Spinal cord (tissue), 10 donors: ENCODE results near the gene PLPPR4. TPM values are rescaled to one million over a fixed set of nuclear protein-coding genes. Genes with fewer than 3 reads are reported as not detected.

Experiments
- DNase-seq, 6 donors: peaks; one replicate each; pipeline versions ENCODE4 v3.0.0 to v3.0.0-alpha.2; 2013 to 2015; ENCODE audit warnings: low spot score in 6 of 6, low read depth in 4 of 6
- H3K27ac ChIP-seq: one replicate; pipeline ENCODE4 v1.5.1; 2013; ENCODE audit warnings: low read depth, low read length, control low read depth
- H3K27me3 ChIP-seq: one replicate; pipeline ENCODE4 v1.6.1; 2013; ENCODE audit warnings: low read length; ENCODE audit not compliant: control insufficient read depth, insufficient read depth
- H3K36me3 ChIP-seq: one replicate; pipeline ENCODE4 v1.6.1; 2013; ENCODE audit warnings: low read length; ENCODE audit not compliant: control insufficient read depth, insufficient read depth
- H3K4me1 ChIP-seq: one replicate; pipeline ENCODE4 v1.6.1; 2013; ENCODE audit warnings: low read length; ENCODE audit not compliant: control insufficient read depth, insufficient read depth
- H3K4me3 ChIP-seq: one replicate; pipeline ENCODE4 v1.5.1; 2013; ENCODE audit warnings: low read depth, low read length, control low read depth
- H3K9me3 ChIP-seq: one replicate; pipeline ENCODE4 v1.6.1; 2013; ENCODE audit warnings: low read length; ENCODE audit not compliant: control insufficient read depth, insufficient read depth
- WGBS: methylation state at CpG from one replicate; pipeline ENCODE4 v1.1.5; 2013; ENCODE audit warnings: missing lambda C conversion rate; ENCODE audit not compliant: insufficient coverage; 5-methylcytosine and 5-hydroxymethylcytosine counted together
- polyA plus RNA-seq, 2 donors: library from polyadenylated mRNA; unstranded; fragments of 120-200 nt; gene quantifications; one replicate each; pipeline ENCODE4 v1.2.1, GENCODE V29; 2013; ENCODE audit not compliant: insufficient read length in 2 of 2
- total RNA-seq, 2 donors: library from RNA; depleted of rRNA in 1 of 2; stranded (reverse); fragments of 120-200 nt in 1 of 2; fragments of >200 nt in 1 of 2; gene quantifications; one replicate each; pipeline versions ENCODE4 v1.2.3 to v1.2.4, GENCODE V29; 2013 to 2014
- donor health status: healthy.

PLPPR4 gene
- total and polyA plus RNA-seq, 4 donors = 13.1 to 70.7 (median 39.8) TPM

DNA sequence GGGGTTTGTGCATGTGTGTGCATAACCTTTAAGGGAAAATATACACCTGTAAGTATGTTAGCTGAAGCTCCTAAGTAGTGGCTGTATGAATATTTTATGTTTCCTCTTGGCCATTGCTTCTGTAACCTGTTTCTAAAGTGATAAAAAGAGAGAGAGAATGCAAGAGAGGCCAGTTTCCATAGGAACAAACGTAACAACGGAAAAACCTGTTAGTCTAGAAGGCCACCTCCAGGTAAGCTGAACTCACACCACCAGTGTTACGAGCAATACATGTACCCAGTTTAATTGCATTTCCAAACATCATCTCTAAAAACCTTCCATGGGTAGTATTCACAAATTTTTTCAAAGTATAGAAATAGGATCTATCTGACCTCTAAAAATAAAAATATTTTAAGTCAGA is 63.1 kb downstream of the PLPPR4 start:
- Histone ChIP-seq H3K9me3 (no peaks in the 10 kb centered on the region), H3K27ac (no peak overlapping the region), H3K4me1 (no peaks in the 10 kb centered on the region), H3K36me3 (no peaks in the 10 kb centered on the region), H3K4me3 (no peak overlapping the region), H3K27me3 (no peaks in the 10 kb centered on the region)
- WGBS = 67% methylated on average over 3 of the region's 3 CpGs
- peak in 1 of 6 donors; percentile 62 for DNase-seq

DNA sequence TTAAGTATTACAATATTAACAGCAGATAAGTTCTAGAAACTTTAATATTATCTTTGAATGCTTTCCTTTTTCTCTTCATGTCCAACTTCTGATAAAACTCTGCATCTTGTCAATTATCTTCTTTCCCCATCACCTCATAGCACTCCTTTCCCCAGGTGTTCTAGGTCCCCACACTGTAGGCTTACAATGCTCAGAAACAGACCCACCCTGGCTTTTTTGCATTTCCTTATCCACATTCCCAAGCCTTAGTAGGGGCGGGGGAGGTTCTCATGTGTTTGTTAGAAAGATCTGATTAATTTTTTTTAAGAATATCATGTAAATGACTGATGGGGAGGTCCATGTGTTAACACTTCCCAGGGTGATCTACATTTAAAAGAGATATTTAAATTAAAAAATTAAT is 63.9 kb downstream of the PLPPR4 start:
- no peak overlapping the region for H3K4me3 ChIP-seq
- H3K27me3 ChIP-seq = no peaks in the 10 kb centered on the region
- no peak overlapping the region for H3K27ac ChIP-seq
- H3K36me3 ChIP-seq = no peaks in the 10 kb centered on the region
- no peak for DNase-seq
- no CpG with 5 or more reads among the region's 1 CpG for WGBS
- no peaks in the 10 kb centered on the region for H3K9me3 ChIP-seq
- no peaks in the 10 kb centered on the region for H3K4me1 ChIP-seq

DNA sequence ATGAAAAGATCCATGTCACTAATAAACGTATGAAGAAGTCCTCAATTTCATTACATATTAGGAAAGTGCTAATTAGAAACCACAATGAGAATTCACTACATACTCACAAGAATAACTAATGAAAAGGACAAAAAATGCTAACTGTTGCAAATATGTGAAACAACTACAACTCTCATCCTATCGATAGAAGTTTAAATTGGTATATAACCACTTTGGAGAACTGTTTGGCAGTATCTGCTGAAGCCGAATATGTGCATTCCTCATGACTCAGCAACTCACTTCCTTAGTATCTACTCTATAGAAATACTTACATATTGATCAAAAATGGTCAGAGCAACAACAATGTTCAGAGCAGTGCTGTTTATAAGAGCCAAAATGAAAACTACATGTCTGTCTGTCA is 66.8 kb downstream of the PLPPR4 start:
- Histone ChIP-seq H3K4me3 (no peak overlapping the region), H3K27me3 (no peaks in the 10 kb centered on the region), H3K36me3 (no peaks in the 10 kb centered on the region), H3K9me3 (no peaks in the 10 kb centered on the region), H3K27ac (no peak overlapping the region), H3K4me1 (no peaks in the 10 kb centered on the region)
- no peak for DNase-seq
- no CpG with 5 or more reads among the region's 3 CpGs for WGBS

DNA sequence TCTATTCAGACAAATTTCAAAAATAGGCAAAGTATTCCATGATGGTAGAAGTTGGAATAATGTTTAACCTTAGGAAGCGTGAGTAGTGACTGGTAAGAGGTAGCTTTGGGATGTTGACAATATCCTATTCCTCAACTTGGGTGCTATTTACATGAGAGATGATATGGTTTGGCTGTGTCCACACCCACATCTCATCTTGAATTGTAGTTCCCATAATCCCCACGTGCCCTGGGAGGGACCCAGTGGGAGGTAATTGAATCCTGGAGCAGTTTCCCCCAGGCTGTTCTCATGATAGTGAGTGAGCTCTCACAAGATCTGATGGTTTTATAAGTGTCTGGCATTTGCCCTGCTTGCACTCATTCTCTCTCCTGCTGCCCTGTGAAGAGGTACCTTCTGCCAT is 67.3 kb downstream of the PLPPR4 start:
- no CpG with 5 or more reads among the region's 2 CpGs for WGBS
- Histone ChIP-seq H3K4me1 (no peaks in the 10 kb centered on the region), H3K27me3 (no peaks in the 10 kb centered on the region), H3K4me3 (no peak overlapping the region), H3K36me3 (no peaks in the 10 kb centered on the region), H3K27ac (no peak overlapping the region), H3K9me3 (no peaks in the 10 kb centered on the region)
- no peak for DNase-seq

DNA sequence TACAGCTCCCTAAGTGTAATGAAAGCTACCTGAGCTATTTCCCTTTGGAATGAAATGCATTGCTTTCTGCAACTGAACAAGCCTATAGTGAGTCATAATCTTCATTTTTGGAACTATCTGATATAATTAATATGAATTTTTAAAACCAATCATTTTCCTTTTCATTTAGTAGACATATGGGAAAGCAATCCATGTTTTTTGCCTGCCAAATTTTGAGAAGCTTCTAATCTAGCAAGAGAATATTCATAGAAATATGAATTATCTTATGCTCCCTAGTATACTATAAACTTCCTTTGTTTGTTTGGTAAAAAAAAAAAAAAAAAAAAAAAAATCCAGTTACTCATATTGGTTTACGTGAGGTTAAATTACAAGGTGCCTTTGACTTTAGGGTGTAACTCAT is 68.3 kb downstream of the PLPPR4 start:
- no peaks in the 10 kb centered on the region for H3K36me3 ChIP-seq
- WGBS = no CpG with 5 or more reads among the region's 1 CpG
- H3K4me1 ChIP-seq = no peaks in the 10 kb centered on the region
- peak in 2 of 6 donors; percentile 10 to 67 for DNase-seq
- no peak overlapping the region for H3K27ac ChIP-seq
- no peaks in the 10 kb centered on the region for H3K27me3 ChIP-seq
- no peaks in the 10 kb centered on the region for H3K9me3 ChIP-seq
- no peak overlapping the region for H3K4me3 ChIP-seq

DNA sequence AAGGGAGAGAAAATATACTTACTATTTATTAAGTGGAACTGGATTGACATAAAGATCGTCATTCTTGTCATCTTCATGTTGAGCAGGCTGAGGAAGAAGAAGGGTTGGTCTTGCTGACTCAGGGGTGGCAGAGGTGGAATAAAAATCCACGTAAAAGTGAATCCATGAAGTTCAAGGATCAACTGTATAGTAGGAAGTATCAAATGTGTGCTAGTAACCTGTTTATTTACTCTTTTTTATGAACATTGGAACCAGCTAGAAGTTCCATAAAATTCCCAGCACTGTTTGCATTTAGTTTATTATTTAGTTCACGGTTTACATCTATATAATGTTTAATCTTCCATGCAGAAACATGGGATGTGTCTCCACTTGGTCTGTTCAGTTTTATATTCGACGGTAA is 70.7 kb downstream of the PLPPR4 start:
- Histone ChIP-seq H3K9me3 (no peaks in the 10 kb centered on the region), H3K36me3 (no peaks in the 10 kb centered on the region), H3K4me1 (no peaks in the 10 kb centered on the region), H3K4me3 (no peak overlapping the region), H3K27me3 (no peaks in the 10 kb centered on the region), H3K27ac (no peak overlapping the region)
- DNase-seq = no peak
- WGBS = no CpG with 5 or more reads among the region's 5 CpGs

DNA sequence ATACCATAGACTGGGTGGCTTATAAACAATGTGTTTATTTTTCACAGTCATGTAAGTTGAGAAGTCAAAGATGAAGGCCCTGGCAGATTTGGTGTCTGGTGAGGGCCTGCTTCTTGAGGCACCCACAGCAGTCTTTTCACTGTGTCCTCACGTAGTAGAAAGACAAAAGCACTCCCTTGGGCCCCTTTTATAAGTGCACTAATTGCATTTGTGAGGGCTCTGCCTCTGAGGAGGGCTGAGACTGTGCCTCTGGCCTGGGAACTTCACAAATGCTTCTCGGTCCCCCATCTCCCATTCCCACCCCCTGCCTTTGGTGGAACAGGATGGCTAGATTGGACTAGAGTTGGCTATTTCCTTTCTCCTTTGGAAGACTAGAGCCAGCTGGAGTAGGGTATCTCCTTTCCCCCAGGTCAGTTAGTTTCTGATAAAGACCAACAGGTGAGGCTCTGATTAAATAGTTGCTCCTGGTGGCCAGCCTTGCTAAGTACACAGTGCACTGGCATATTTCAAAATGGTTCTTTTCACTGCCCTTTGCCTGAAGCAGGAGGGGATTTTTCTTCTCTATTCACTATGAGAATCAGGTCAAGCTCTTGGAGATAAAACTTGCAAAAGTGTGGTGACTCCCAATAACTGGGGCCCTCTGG is 82.9 kb downstream of the PLPPR4 start:
- DNase-seq = no peak
- H3K4me3 ChIP-seq = no peak overlapping the region
- H3K36me3 ChIP-seq = no peaks in the 10 kb centered on the region
- WGBS = no CpG with 5 or more reads among the region's 2 CpGs
- no peaks in the 10 kb centered on the region for H3K9me3 ChIP-seq
- H3K27ac ChIP-seq = no peak overlapping the region
- H3K4me1 ChIP-seq = no peaks in the 10 kb centered on the region
- no peaks in the 10 kb centered on the region for H3K27me3 ChIP-seq

DNA sequence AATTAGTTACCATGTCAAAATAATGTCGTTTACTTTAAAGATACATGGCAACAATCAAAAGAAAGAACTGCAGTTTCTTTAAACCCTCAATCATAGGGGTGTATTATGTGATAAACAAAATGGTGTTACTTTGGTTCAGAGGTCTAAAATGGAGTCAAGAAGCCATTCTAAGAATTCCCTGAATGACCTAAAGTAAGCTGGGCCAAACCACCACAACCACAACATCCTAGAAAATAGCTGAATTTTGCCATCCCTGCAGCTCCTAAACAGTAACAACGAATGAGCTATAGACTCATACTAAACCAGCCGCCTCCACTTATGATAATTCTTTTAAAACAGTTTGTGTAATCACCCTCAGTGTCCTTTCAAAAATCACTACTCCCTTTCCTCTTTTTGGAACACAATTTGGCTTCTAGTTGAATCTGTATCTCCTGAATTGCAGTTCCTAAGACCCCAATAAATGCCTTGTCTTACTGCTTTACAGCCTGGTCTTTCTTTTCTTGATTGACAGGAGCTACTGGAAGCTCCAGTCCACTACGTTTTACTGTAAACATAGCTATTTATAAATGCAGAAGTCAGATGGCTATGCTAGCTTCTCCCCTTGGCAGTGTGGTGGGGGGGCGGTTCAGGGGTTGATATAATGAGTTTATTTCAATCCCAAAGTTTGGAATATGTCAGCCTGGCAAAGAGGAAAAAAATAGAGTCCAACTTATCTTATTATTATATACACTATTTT is 84.3 kb downstream of the PLPPR4 start:
- Histone ChIP-seq H3K9me3 (no peaks in the 10 kb centered on the region), H3K27me3 (no peaks in the 10 kb centered on the region), H3K36me3 (no peaks in the 10 kb centered on the region), H3K4me3 (no peak overlapping the region), H3K4me1 (no peaks in the 10 kb centered on the region), H3K27ac (no peak overlapping the region)
- no peak for DNase-seq
- WGBS = 100% methylated on average over 2 of the region's 5 CpGs

DNA sequence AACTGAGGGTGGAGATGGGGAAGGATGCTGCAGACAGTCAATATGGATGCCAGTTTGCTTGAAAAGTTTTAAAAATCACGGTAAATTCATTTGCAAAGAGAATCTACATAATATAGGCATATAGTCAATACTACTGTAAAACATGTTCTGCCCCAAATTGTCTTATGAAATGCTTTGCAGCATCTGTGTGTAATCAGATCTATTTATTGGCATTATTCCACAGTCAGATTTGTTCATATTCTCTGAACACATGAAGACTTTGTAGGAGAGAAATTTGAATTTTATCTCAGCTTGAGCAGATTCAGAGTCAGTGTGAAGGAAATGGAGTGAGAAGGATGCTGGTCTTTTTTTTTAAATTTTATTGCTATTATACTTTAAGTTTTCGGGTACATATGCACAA is 88.5 kb downstream of the PLPPR4 start:
- no CpG with 5 or more reads among the region's 2 CpGs for WGBS
- no peaks in the 10 kb centered on the region for H3K36me3 ChIP-seq
- H3K27ac ChIP-seq = no peak overlapping the region
- no peak for DNase-seq
- H3K4me3 ChIP-seq = no peak overlapping the region
- H3K27me3 ChIP-seq = no peaks in the 10 kb centered on the region
- H3K4me1 ChIP-seq = no peaks in the 10 kb centered on the region
- no peaks in the 10 kb centered on the region for H3K9me3 ChIP-seq

DNA sequence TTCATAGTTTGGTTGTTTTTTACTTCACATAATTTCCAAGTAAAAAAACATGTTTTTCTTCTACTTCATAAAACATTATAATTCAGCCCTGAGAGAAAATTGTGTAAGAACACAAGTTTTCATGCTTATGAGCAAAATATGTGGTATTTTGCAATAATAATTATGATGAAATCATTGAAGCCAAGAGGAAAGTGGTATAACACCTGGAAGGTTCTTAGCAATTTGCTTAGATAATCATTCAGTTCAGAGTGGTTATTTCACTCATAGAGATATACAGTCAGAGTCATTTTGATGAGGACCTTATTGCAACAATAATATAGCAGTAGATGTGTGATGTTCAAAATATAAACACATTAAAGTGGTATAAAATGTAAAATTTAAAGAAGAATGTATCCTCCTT is 94.5 kb downstream of the PLPPR4 start:
- DNase-seq = no peak
- Histone ChIP-seq H3K4me3 (no peak overlapping the region), H3K27ac (no peak overlapping the region), H3K9me3 (no peaks in the 10 kb centered on the region), H3K36me3 (no peaks in the 10 kb centered on the region), H3K4me1 (no peaks in the 10 kb centered on the region), H3K27me3 (no peaks in the 10 kb centered on the region)
